ENCODE measurements around the gene PSMD7. TPM values are rescaled to one million over a fixed set of nuclear protein-coding genes. Genes with fewer than 3 reads are reported as not detected.

PSMD7 gene
- total RNA-seq, 1 experiment from 2014 or later, result 152 TPM

DNA sequence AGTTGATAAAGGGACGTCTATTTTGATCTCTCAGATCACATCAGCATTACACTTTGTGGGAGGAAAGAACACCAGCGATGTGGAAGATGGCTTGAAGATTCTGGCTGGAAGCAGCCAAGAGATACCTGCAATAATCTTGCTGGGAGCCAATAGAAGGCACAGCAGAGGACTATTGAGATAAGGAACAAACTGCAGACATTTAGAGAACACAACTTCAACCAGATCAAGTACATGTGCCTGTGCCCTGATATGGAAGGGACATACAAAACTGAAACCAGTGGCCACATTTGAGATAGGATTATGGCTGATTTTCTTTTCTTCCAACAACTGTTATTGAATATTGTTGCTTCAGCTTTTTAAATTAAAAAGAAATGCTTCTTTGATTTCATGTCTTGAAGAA, 18.6 kb upstream of the PSMD7 start:
- Mint-ChIP-seq H3K9me3 (ENCODE audit: low read depth, unreplicated experiment) (no peaks in the 10 kb centered on the region), H3K36me3 (ENCODE audit: insufficient read depth, unreplicated experiment) (no peaks in the 10 kb centered on the region), H3K4me1 (ENCODE audit: low read depth, unreplicated experiment) (no peaks in the 10 kb centered on the region), H3K27ac (ENCODE audit: unreplicated experiment) (no peak overlapping the region), H3K27me3 (ENCODE audit: unreplicated experiment) (peaks cover 57% of the 10 kb centered on the region), H3K4me3 (ENCODE audit: low read depth, unreplicated experiment) (no peak overlapping the region)
- TF ChIP-seq, protein P1, sequence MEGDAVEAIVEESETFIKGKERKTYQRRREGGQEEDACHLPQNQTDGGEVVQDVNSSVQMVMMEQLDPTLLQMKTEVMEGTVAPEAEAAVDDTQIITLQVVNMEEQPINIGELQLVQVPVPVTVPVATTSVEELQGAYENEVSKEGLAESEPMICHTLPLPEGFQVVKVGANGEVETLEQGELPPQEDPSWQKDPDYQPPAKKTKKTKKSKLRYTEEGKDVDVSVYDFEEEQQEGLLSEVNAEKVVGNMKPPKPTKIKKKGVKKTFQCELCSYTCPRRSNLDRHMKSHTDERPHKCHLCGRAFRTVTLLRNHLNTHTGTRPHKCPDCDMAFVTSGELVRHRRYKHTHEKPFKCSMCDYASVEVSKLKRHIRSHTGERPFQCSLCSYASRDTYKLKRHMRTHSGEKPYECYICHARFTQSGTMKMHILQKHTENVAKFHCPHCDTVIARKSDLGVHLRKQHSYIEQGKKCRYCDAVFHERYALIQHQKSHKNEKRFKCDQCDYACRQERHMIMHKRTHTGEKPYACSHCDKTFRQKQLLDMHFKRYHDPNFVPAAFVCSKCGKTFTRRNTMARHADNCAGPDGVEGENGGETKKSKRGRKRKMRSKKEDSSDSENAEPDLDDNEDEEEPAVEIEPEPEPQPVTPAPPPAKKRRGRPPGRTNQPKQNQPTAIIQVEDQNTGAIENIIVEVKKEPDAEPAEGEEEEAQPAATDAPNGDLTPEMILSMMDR (IDR thresholded peaks at IDR 0.05; ENCODE audit: unreplicated experiment), result no peak
- intact Hi-C loops (cut with micrococcal nuclease; ENCODE audit: unreplicated experiment), result loop anchor here (5.0 to 10.0 kb wide), 2 partner anchors 213 to 321 kb away; no protein-coding TSS in a partner anchor
- DNase-seq, result no peak
- no TSS peak for BruUV-seq (replicated peaks)
- CTCF ChIA-PET, result interaction anchor here (0.7 kb wide), 1 partner anchor 306 kb away, joined by 6 read pairs; no protein-coding TSS in a partner anchor

DNA sequence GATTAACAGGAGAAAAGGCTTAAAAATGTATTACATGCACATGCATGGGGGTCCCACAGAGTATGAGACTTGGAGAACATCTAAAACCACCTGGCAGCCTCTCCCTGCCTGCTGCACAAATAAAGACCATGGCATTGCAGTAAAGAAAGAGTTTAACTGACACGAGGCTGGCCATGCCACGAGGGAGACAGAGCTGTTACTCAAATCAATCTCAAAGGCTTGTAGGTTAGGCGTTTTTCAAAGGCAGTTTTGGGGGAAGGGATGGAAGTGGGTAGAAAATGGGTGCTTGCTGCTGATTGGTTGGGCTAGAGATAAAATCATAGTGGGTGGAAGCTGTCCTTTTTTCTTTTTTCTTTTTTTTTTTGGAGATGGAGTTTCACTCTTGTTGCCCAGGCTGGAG, 17.3 kb upstream of the PSMD7 start:
- intact Hi-C loops (cut with micrococcal nuclease; ENCODE audit: unreplicated experiment), result loop anchor here (5.0 to 10.0 kb wide), 2 partner anchors 214 to 322 kb away; no protein-coding TSS in a partner anchor
- BruUV-seq (replicated peaks), result no TSS peak
- H3K4me3 Mint-ChIP-seq (ENCODE audit: low read depth, unreplicated experiment), result no peak overlapping the region
- no peaks in the 10 kb centered on the region for H3K9me3 Mint-ChIP-seq (ENCODE audit: low read depth, unreplicated experiment)
- no peak for DNase-seq
- CTCF ChIA-PET, result interaction anchor here (0.6 kb wide), 1 partner anchor 133 kb away, joined by 3 read pairs; no protein-coding TSS in a partner anchor
- H3K4me1 Mint-ChIP-seq (ENCODE audit: low read depth, unreplicated experiment), result no peaks in the 10 kb centered on the region
- peaks cover 48% of the 10 kb centered on the region for H3K27me3 Mint-ChIP-seq (ENCODE audit: unreplicated experiment)
- TF ChIP-seq, protein P1 (IDR thresholded peaks at IDR 0.05; ENCODE audit: unreplicated experiment), result no peak
- no peaks in the 10 kb centered on the region for H3K36me3 Mint-ChIP-seq (ENCODE audit: insufficient read depth, unreplicated experiment)
- no peak overlapping the region for H3K27ac Mint-ChIP-seq (ENCODE audit: unreplicated experiment)

DNA sequence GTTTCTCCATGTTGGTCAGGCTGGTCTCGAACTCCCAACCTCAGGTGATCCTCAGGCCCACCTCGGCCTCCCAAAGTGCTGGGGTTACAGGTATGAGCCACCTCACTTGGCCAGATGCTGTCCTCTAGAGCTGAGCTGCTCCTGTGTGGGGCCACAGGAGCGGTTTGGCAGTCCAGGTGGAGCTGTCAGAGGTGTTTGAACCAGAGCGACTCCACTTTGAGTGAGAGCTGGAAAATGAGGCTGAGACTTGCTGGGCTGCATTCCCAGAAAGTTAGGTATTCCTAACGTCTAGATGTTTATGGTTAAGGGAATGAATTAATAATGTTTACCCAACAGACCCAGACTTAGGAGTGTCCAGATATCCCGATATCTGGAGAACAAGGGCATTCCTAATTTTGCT, 16.8 kb upstream of the PSMD7 start:
- H3K27me3 Mint-ChIP-seq (ENCODE audit: unreplicated experiment), result peaks cover 43% of the 10 kb centered on the region
- no TSS peak for BruUV-seq (replicated peaks)
- no peaks in the 10 kb centered on the region for H3K4me1 Mint-ChIP-seq (ENCODE audit: low read depth, unreplicated experiment)

DNA sequence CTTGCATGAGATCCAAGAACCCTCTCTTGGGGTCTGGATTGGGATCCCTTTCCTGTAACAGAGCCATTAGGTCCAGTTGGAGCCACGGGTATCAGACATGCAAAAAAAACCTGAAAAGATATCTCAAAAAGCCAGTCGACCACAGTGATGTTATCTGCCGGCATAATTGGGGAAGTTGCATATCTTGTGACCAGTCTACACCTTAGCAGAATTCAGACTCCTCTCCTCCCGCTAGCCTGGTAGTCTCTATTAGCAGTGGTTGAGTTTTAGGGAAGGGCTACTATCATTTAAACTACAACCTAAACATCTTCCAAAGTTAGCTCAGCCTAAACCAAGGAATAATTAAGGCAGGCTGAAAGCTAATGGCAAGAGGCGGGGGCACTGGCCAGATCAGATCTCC, 16.2 kb upstream of the PSMD7 start:
- H3K9me3 Mint-ChIP-seq (ENCODE audit: low read depth, unreplicated experiment), result no peaks in the 10 kb centered on the region
- intact Hi-C loops (cut with micrococcal nuclease; ENCODE audit: unreplicated experiment), result no loop called here
- H3K36me3 Mint-ChIP-seq (ENCODE audit: insufficient read depth, unreplicated experiment), result no peaks in the 10 kb centered on the region
- TF ChIP-seq, protein P1 (IDR thresholded peaks at IDR 0.05; ENCODE audit: unreplicated experiment), result no peak
- H3K4me1 Mint-ChIP-seq (ENCODE audit: low read depth, unreplicated experiment), result no peaks in the 10 kb centered on the region
- BruUV-seq (replicated peaks), result no TSS peak
- peaks cover 41% of the 10 kb centered on the region for H3K27me3 Mint-ChIP-seq (ENCODE audit: unreplicated experiment)
- H3K27ac Mint-ChIP-seq (ENCODE audit: unreplicated experiment), result no peak overlapping the region
- H3K4me3 Mint-ChIP-seq (ENCODE audit: low read depth, unreplicated experiment), result no peak overlapping the region
- no peak for DNase-seq
- CTCF ChIA-PET, result interaction anchor here (1.0 kb wide), 1 partner anchor 65 kb away, joined by 3 read pairs; no protein-coding TSS in a partner anchor

More for the DNA sequence above, 16.8 kb upstream of the PSMD7 start:
- CTCF ChIA-PET, result no interaction called here
- H3K9me3 Mint-ChIP-seq (ENCODE audit: low read depth, unreplicated experiment), result no peaks in the 10 kb centered on the region
- intact Hi-C loops (cut with micrococcal nuclease; ENCODE audit: unreplicated experiment), result loop anchor here (5.0 to 10.0 kb wide), 2 partner anchors 215 to 323 kb away; no protein-coding TSS in a partner anchor
- no peak for DNase-seq
- H3K4me3 Mint-ChIP-seq (ENCODE audit: low read depth, unreplicated experiment), result no peak overlapping the region
- no peak overlapping the region for H3K27ac Mint-ChIP-seq (ENCODE audit: unreplicated experiment)
- H3K36me3 Mint-ChIP-seq (ENCODE audit: insufficient read depth, unreplicated experiment), result no peaks in the 10 kb centered on the region
- TF ChIP-seq, protein P1 (IDR thresholded peaks at IDR 0.05; ENCODE audit: unreplicated experiment), result no peak
